Adrenal gland (tissue), 12 donors: ENCODE data around the gene EVPL. TPM values are rescaled to one million over a fixed set of nuclear protein-coding genes. Genes with fewer than 3 reads are reported as not detected.
A peak's percentile ranks its signal among the peaks of the same experiment; 100 is the strongest.

Experiments used
- DNase-seq, 7 donors: peaks; one replicate each; pipeline ENCODE4 v3.0.0-alpha.2; 2019 to 2020
- H3K27ac ChIP-seq, 5 donors: fragments of 200-600 bp; sonication (generic) in 4 of 5; 1 replicate in 3 of 5; 2 replicates in 2 of 5; pipeline versions ENCODE4 v1.5.1 to v1.8.0; 2016 to 2020; ENCODE audit warnings: mild to moderate bottlenecking in 1 of 5
- H3K27me3 ChIP-seq: fragments of 200-600 bp; 2 replicates; pipeline ENCODE4 v1.8.0; 2021
- H3K36me3 ChIP-seq, 2 donors: fragments of 200-600 bp; replicated peaks in 1 of 2; 1 replicate in 1 of 2; 2 replicates in 1 of 2; pipeline versions ENCODE4 v1.5.1 to v1.8.0; 2018 to 2022
- H3K4me1 ChIP-seq, 2 donors: fragments of 200-600 bp; replicated peaks in 1 of 2; 1 replicate in 1 of 2; 2 replicates in 1 of 2; pipeline versions ENCODE4 v1.5.1 to v1.8.0; 2018 to 2021
- H3K4me3 ChIP-seq, 4 donors: fragments of 200-600 bp; sonication (generic) in 3 of 4; one replicate each; pipeline ENCODE4 v1.5.1; 2016 to 2018
- H3K9me3 ChIP-seq, 3 donors: fragments of 200-600 bp; sonication (generic) in 1 of 3; replicated peaks in 1 of 3; 1 replicate in 2 of 3; 2 replicates in 1 of 3; pipeline versions ENCODE4 v1.5.1 to v1.8.0; 2016 to 2021
- POLR2A ChIP-seq, 2 donors: fragments of 450-650 bp; IDR thresholded peaks; one replicate each; pipeline ENCODE4 v1.6.1; 2017; ENCODE audit warnings: antibody characterized with exemption in 2 of 2, mild to moderate bottlenecking in 2 of 2, moderate library complexity in 1 of 2
- WGBS, 4 donors: extraction: QIAGEN DNeasy Blood & Tissue Kit in 2 of 4; methylation state at CpG; one replicate each; pipeline versions ENCODE4 v1.1.5 to v1.1.7; 2013 to 2017; 5-methylcytosine and 5-hydroxymethylcytosine counted together
- intact Hi-C, 2 donors: fragments of 100-400 bp; cut with DNase I; formaldehyde crosslinking; loops; one replicate each; pipeline versions ENCODE4 v1.14.1 to v1.15.0; 2022 to 2023
- polyA plus RNA-seq, 3 donors: library from polyadenylated mRNA; stranded (reverse); fragments of 200-250 nt in 2 of 3; fragments of 350-450 nt in 1 of 3; fragmentation: Illumina TruSeq in 1 of 3; extraction: RNeasy Lipid Tissue Mini Kit (QIAGEN cat#74804) in 1 of 3; gene quantifications; one replicate each; pipeline ENCODE4 v1.2.3, GENCODE V29; 2013 to 2014
- total RNA-seq, 9 donors: library from RNA; depleted of rRNA in 4 of 9; stranded (reverse); fragments of >200 nt in 4 of 9; fragments of 120-200 nt in 1 of 9; fragmentation: NEBNext Ultra II Directional in 1 of 9; extraction: Animal tissue kit (Norgen Biotek cat#: 25700) in 1 of 9; gene quantifications; one replicate each; pipeline versions ENCODE4 v1.1.0 to v1.2.4, GENCODE V29; 2013 to 2023
- TF ChIP-seq, protein P1 (sequence below), 6 experiments: fragments of 450-650 bp in 4 of 6; fragments of 200-600 bp in 2 of 6; sonication (generic) in 1 of 6; IDR thresholded peaks; 1 replicate in 5 of 6; 2 replicates in 1 of 6; pipeline versions ENCODE4 v1.5.1 to v1.8.0; 2016 to 2021; ENCODE audit warnings: antibody characterized with exemption in 6 of 6, mild to moderate bottlenecking in 2 of 6, moderate library complexity in 1 of 6
- donor health status: healthy with polysubstance abuse.
- donor health status: Bipolar disorder and iron deficiency.
- donor health status: DM: yes; HTN: yes; CAD: no.
- donor health status: DM: no; HTN: no; CAD: no.
- donor health status: DM: no; HTN: no; CAD: no.
- donor health status: DM: yes; HTN: yes; CAD: no.

The EVPL gene
- total and polyA plus RNA-seq, 12 donors: under 0.01 to 1.8 (median 0.27) TPM; not detected in 2

DNA sequence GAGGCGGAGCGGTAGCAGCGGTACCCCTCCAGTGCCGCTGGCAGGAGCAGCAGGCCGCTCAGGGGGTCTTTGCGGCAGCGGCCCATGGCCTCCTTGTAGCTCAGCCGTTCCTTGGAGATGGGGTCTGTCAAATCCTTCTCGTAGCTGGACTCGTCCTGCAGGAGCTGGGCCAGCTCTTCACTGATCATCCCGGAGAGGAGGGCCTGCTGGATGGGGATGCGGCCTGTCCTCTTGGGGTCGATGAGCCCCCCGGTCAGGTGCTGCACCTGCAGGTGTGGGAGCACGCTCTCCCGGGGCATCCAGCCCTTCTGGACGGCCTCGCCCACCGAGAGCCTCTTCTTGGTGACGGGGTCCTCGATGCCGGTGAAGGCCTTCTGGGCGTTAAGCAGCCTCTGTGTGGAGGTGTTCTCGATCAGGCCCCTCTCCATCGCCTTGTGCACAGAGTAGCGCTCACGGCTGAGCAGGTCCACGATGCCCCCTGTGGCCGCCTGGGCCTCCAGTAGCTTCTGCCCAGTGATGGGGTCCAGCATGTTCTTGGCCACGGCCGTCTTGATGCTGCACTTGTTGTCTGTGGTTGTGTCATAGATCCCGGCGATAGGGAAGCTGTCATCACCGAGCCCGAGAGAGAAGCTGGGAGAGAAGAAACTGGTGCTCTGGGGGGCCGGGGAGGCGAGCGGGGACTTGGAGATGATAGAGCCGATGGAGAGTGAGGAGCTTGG, 19.8 kb downstream of the EVPL start:
- no peak overlapping the region for H3K4me3 ChIP-seq
- H3K36me3 ChIP-seq: no peaks in the 10 kb centered on the region
- no peaks in the 10 kb centered on the region for H3K27me3 ChIP-seq
- WGBS, 4 donors: 85 to 92% (median 88%) methylated on average over 21 to 39 of the region's 39 CpGs
- no peak for DNase-seq
- intact Hi-C loops: no loop called here
- no peaks in the 10 kb centered on the region for H3K9me3 ChIP-seq
- peaks cover 3 to 11% of the 10 kb centered on the region in 2 donors for H3K4me1 ChIP-seq
- H3K27ac ChIP-seq: no peak overlapping the region
- TF ChIP-seq, protein P1, sequence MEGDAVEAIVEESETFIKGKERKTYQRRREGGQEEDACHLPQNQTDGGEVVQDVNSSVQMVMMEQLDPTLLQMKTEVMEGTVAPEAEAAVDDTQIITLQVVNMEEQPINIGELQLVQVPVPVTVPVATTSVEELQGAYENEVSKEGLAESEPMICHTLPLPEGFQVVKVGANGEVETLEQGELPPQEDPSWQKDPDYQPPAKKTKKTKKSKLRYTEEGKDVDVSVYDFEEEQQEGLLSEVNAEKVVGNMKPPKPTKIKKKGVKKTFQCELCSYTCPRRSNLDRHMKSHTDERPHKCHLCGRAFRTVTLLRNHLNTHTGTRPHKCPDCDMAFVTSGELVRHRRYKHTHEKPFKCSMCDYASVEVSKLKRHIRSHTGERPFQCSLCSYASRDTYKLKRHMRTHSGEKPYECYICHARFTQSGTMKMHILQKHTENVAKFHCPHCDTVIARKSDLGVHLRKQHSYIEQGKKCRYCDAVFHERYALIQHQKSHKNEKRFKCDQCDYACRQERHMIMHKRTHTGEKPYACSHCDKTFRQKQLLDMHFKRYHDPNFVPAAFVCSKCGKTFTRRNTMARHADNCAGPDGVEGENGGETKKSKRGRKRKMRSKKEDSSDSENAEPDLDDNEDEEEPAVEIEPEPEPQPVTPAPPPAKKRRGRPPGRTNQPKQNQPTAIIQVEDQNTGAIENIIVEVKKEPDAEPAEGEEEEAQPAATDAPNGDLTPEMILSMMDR (IDR thresholded peaks at IDR 0.05): no peak
- no peak for TF ChIP-seq POLR2A (IDR thresholded peaks at IDR 0.05)

- H3K27ac ChIP-seq: peak overlapping the region in 4 of 5 donors; percentile 29 to 70 (median 56)
These were observed 21.6 kb downstream of the EVPL start for GRCh38 chr17:76005263-76006149.

GRCh38 chr17:76004750-76005262, 22.3 kb downstream of the EVPL start:
- Histone ChIP-seq H3K27me3 (no peaks in the 10 kb centered on the region), H3K27ac (peak overlapping the region in 4 of 5 donors; percentile 6 to 70 (median 56)), H3K4me3 (no peak overlapping the region), H3K36me3 (no peaks in the 10 kb centered on the region), H3K4me1 (peaks cover 3 to 11% of the 10 kb centered on the region in 2 donors), H3K9me3 (no peaks in the 10 kb centered on the region)
- intact Hi-C loops: loop anchor here (2.0 to 5.0 kb wide), 2 partner anchors 98 kb away; no protein-coding TSS in a partner anchor
- peak in 5 of 7 donors; percentile 43 to 77 (median 47) for DNase-seq
- no peak for TF ChIP-seq POLR2A (IDR thresholded peaks at IDR 0.05)
- TF ChIP-seq, protein P1 (IDR thresholded peaks at IDR 0.05): no peak
- WGBS, 4 donors: 40 to 73% (median 62%) methylated on average over 2 to 8 of the region's 8 CpGs

More at GRCh38 chr17:76005263-76006149, 21.6 kb downstream of the EVPL start:
- Histone ChIP-seq H3K4me3 (no peak overlapping the region), H3K36me3 (no peaks in the 10 kb centered on the region), H3K9me3 (no peaks in the 10 kb centered on the region), H3K27me3 (no peaks in the 10 kb centered on the region), H3K4me1 (peaks cover 3 to 11% of the 10 kb centered on the region in 2 donors)
- WGBS, 4 donors: 24 to 39% (median 32%) methylated on average over 12 to 16 of the region's 16 CpGs
- intact Hi-C loops: loop anchor here in 1 of 2 donors (2.0 kb wide), 1 partner anchor 99 kb away; no protein-coding TSS in a partner anchor
- peak; percentile 75 to 90 (median 87) for DNase-seq
- TF ChIP-seq, protein P1 (IDR thresholded peaks at IDR 0.05): peak; percentile 74 to 92 (median 82)
- TF ChIP-seq POLR2A (IDR thresholded peaks at IDR 0.05): no peak

DNA sequence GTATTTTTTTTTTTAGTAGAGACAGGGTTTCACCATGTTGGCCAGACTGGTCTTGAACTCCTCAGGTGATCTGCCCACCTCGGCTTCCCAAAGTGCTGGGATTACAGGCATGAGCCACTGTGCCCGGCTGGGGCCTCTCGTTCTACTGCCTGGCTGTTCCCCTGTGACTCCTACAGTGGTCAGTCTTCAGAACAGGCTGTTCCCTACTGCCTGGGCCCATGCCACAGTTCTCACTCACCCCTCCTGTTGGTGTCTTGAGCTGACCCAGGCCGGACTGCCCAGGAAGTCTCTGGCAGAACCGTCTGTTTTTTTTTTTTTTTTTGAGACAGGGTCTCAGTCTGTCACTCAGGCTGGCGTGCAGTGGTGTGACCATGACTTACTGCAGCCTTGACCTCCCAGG, 23.2 kb downstream of the EVPL start:
- H3K27me3 ChIP-seq: no peaks in the 10 kb centered on the region
- peaks cover 3 to 11% of the 10 kb centered on the region in 2 donors for H3K4me1 ChIP-seq
- no peak for DNase-seq
- H3K36me3 ChIP-seq: no peaks in the 10 kb centered on the region
- H3K4me3 ChIP-seq: no peak overlapping the region
- WGBS, 4 donors: 64 to 75% (median 67%) methylated on average over 6 of the region's 6 CpGs
- H3K27ac ChIP-seq: no peak overlapping the region
- H3K9me3 ChIP-seq: no peaks in the 10 kb centered on the region
- intact Hi-C loops: loop anchor here (2.0 to 5.0 kb wide), 2 partner anchors 97 kb away; no protein-coding TSS in a partner anchor
- TF ChIP-seq POLR2A (IDR thresholded peaks at IDR 0.05): no peak
- TF ChIP-seq, protein P1 (IDR thresholded peaks at IDR 0.05): no peak
